ENCODE results near the gene PCED1A.

DNA sequence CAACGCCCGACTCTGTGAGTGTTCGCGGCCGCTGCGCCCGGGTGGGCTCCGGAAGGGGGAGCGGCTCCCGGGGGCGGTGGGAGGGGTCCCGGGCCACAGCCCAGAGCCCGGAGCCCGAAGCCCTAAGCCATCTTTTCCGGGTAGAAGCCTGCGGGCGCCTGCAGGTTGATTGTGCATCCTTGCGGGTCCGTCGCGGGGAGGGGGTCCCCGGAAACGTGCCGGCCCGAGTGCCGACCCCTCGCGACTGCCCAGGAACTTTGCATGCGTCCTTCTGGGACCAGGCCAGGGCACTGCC lies 33.2 kb upstream of the PCED1A start:
- TF ChIP-seq, protein P1, sequence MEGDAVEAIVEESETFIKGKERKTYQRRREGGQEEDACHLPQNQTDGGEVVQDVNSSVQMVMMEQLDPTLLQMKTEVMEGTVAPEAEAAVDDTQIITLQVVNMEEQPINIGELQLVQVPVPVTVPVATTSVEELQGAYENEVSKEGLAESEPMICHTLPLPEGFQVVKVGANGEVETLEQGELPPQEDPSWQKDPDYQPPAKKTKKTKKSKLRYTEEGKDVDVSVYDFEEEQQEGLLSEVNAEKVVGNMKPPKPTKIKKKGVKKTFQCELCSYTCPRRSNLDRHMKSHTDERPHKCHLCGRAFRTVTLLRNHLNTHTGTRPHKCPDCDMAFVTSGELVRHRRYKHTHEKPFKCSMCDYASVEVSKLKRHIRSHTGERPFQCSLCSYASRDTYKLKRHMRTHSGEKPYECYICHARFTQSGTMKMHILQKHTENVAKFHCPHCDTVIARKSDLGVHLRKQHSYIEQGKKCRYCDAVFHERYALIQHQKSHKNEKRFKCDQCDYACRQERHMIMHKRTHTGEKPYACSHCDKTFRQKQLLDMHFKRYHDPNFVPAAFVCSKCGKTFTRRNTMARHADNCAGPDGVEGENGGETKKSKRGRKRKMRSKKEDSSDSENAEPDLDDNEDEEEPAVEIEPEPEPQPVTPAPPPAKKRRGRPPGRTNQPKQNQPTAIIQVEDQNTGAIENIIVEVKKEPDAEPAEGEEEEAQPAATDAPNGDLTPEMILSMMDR (IDR thresholded peaks at IDR 0.05; ENCODE audit: low read length) = no peak
- no peak for TF ChIP-seq EZH2 (IDR thresholded peaks at IDR 0.05; ENCODE audit: borderline replicate concordance, low read length)

All from OCI-LY1 (cell line).